Activated CD4-positive, alpha-beta T cell treated with anti-CD3 and anti-CD28 coated beads for 36 hours (primary cell): ENCODE data around the gene TRAF3IP3. TPM values are rescaled to one million over a fixed set of nuclear protein-coding genes. Genes with fewer than 3 reads are reported as not detected.

Source experiments
- ATAC-seq: fragments of 200-7000 bp; cut with Tn5 transposase; one replicate; pipeline ENCODE4 v1.10.0; 2021; ENCODE audit warnings: mild to moderate bottlenecking, moderate library complexity
- CTCF ChIA-PET: fragments of 350-600 bp; sonication (Branson Sonifier 250); formaldehyde crosslinking; loops from one replicate; lab custom pipeline; 2021; ENCODE audit warnings: antibody characterized with exemption; lab: Charles Lee
- POLR2A ChIA-PET: fragments of 350-600 bp; sonication (Branson Sonifier 250); formaldehyde crosslinking; loops from one replicate; lab custom pipeline; 2021; ENCODE audit warnings: antibody characterized with exemption, inconsistent platforms; lab: Charles Lee
- DNase-seq: peaks from one replicate; pipeline ENCODE4 v3.0.0-alpha.2; 2020
- H3K27ac Mint-ChIP-seq: one replicate; pipeline ENCODE4 v1.8.0; 2021; ENCODE audit warnings: mixed read lengths
- H3K27me3 Mint-ChIP-seq: one replicate; pipeline ENCODE4 v1.8.0; 2021; ENCODE audit warnings: mixed read lengths
- H3K36me3 Mint-ChIP-seq: one replicate; pipeline ENCODE4 v1.8.0; 2021; ENCODE audit warnings: low read depth, mixed read lengths
- H3K4me1 Mint-ChIP-seq: one replicate; pipeline ENCODE4 v1.8.0; 2021; ENCODE audit warnings: mixed read lengths
- H3K4me3 Mint-ChIP-seq: one replicate; pipeline ENCODE4 v1.8.0; 2021; ENCODE audit warnings: mild to moderate bottlenecking, moderate library complexity, mixed read lengths
- H3K9me3 Mint-ChIP-seq: one replicate; pipeline ENCODE4 v1.8.0; 2021; ENCODE audit warnings: low read depth, mixed read lengths
- intact Hi-C, 2 experiments: fragments of 100-400 bp; cut with DNase I in 1 of 2; cut with micrococcal nuclease in 1 of 2; formaldehyde crosslinking; loops; one replicate each; pipeline versions ENCODE4 v1.14.2 to v1.15.1; 2022 to 2024; cut with DNase I, micrococcal nuclease
- total RNA-seq, 2 experiments: library from RNA; stranded (reverse); gene quantifications; one replicate each; pipeline ENCODE4 v1.2.3, GENCODE V29; 2021

The TRAF3IP3 gene
- total RNA-seq, 2 experiments from 2014 or later, result 136 to 138 TPM

GRCh38 chr1:209737118-209737505 is 18.7 kb upstream of the TRAF3IP3 start:
- intact Hi-C loops, result no loop called here
- H3K9me3 Mint-ChIP-seq, result no peaks in the 10 kb centered on the region

GRCh38 chr1:209738270-209738669 is 17.6 kb upstream of the TRAF3IP3 start:
- H3K36me3 Mint-ChIP-seq, result peaks cover 3% of the 10 kb centered on the region
- ATAC-seq (no peak), DNase-seq (no peak)
- H3K9me3 Mint-ChIP-seq, result no peaks in the 10 kb centered on the region
- intact Hi-C loops, result no loop called here
- H3K4me1 Mint-ChIP-seq, result peaks cover 55% of the 10 kb centered on the region
- POLR2A ChIA-PET, result no interaction called here
- H3K4me3 Mint-ChIP-seq, result no peak overlapping the region
- H3K27me3 Mint-ChIP-seq, result no peaks in the 10 kb centered on the region
- no peak overlapping the region for H3K27ac Mint-ChIP-seq
- CTCF ChIA-PET, result interaction anchor here (3.3 to 3.4 kb wide), 2 partner anchors 11 to 13 kb away, joined by 18 to 23 read pairs; no protein-coding TSS in a partner anchor

More at GRCh38 chr1:209737118-209737505, 18.7 kb upstream of the TRAF3IP3 start:
- CTCF ChIA-PET, result interaction anchor here (0.5 to 3.4 kb wide), 17 partner anchors 9 to 169 kb away, joined by 3 to 29 read pairs (median 4); partner anchors contain the start of genes HSD11B1 and UTP25
- no peak for DNase-seq
- Mint-ChIP-seq H3K36me3 (peaks cover 3% of the 10 kb centered on the region), H3K27me3 (no peaks in the 10 kb centered on the region), H3K4me3 (no peak overlapping the region), H3K4me1 (peaks cover 50% of the 10 kb centered on the region), H3K27ac (peak overlapping the region; percentile 12)
- POLR2A ChIA-PET, result interaction anchor here (1.3 to 2.1 kb wide), 3 partner anchors 9 to 15 kb away, joined by 5 to 11 read pairs (median 5); no protein-coding TSS in a partner anchor
- ATAC-seq, result no peak

GRCh38 chr1:209741193-209741592 is 14.7 kb upstream of the TRAF3IP3 start:
- ATAC-seq (no peak), DNase-seq (no peak)
- no peaks in the 10 kb centered on the region for H3K27me3 Mint-ChIP-seq
- no peaks in the 10 kb centered on the region for H3K36me3 Mint-ChIP-seq
- H3K4me3 Mint-ChIP-seq, result no peak overlapping the region
- no peaks in the 10 kb centered on the region for H3K9me3 Mint-ChIP-seq
- ChIA-PET CTCF (interaction anchor here (1.5 kb wide), 1 partner anchor 16 kb away, joined by 6 read pairs; no protein-coding TSS in a partner anchor), POLR2A (no interaction called here)
- H3K27ac Mint-ChIP-seq, result no peak overlapping the region
- intact Hi-C loops, result no loop called here
- peaks cover 39% of the 10 kb centered on the region for H3K4me1 Mint-ChIP-seq

GRCh38 chr1:209741889-209742288 is 14.0 kb upstream of the TRAF3IP3 start:
- intact Hi-C loops, result no loop called here
- Mint-ChIP-seq H3K27ac (no peak overlapping the region), H3K4me1 (peaks cover 39% of the 10 kb centered on the region), H3K27me3 (no peaks in the 10 kb centered on the region), H3K36me3 (no peaks in the 10 kb centered on the region), H3K4me3 (no peak overlapping the region), H3K9me3 (no peaks in the 10 kb centered on the region)
- DNase-seq (no peak), ATAC-seq (no peak)
- CTCF ChIA-PET, result interaction anchor here (1.5 kb wide), 1 partner anchor 17 kb away, joined by 6 read pairs; no protein-coding TSS in a partner anchor
- POLR2A ChIA-PET, result no interaction called here

GRCh38 chr1:209742409-209743144 is 13.3 kb upstream of the TRAF3IP3 start:
- no peaks in the 10 kb centered on the region for H3K9me3 Mint-ChIP-seq
- no peaks in the 10 kb centered on the region for H3K27me3 Mint-ChIP-seq
- intact Hi-C loops, result no loop called here
- peak overlapping the region; percentile 71 for H3K27ac Mint-ChIP-seq
- peaks cover 41% of the 10 kb centered on the region for H3K4me1 Mint-ChIP-seq
- H3K36me3 Mint-ChIP-seq, result no peaks in the 10 kb centered on the region
- ATAC-seq (no peak), DNase-seq (no peak)
- ChIA-PET POLR2A (no interaction called here), CTCF (interaction anchor here (1.4 to 1.9 kb wide), 4 partner anchors 8 to 166 kb away, joined by 3 to 7 read pairs (median 6); no protein-coding TSS in a partner anchor)
- H3K4me3 Mint-ChIP-seq, result no peak overlapping the region

- H3K36me3 Mint-ChIP-seq, result no peaks in the 10 kb centered on the region
- ATAC-seq, result no peak
- POLR2A ChIA-PET, result no interaction called here
These were observed 12.7 kb upstream of the TRAF3IP3 start for GRCh38 chr1:209743145-209743482.

GRCh38 chr1:209746451-209747165 is 9.2 kb upstream of the TRAF3IP3 start:
- Mint-ChIP-seq H3K27me3 (no peaks in the 10 kb centered on the region), H3K36me3 (no peaks in the 10 kb centered on the region), H3K9me3 (no peaks in the 10 kb centered on the region), H3K4me3 (no peak overlapping the region), H3K4me1 (peaks cover 69% of the 10 kb centered on the region), H3K27ac (peak overlapping the region; percentile 92)
- ChIA-PET CTCF (interaction anchor here (0.7 to 4.1 kb wide), 11 partner anchors 9 to 177 kb away, joined by 3 to 29 read pairs (median 5); partner anchors contain the start of gene TRAF3IP3), POLR2A (no interaction called here)
- DNase-seq (no peak), ATAC-seq (no peak)
- intact Hi-C loops, result loop anchor here (1.0 to 5.0 kb wide), 12 partner anchors 22 to 177 kb away; partner anchors contain the start of genes G0S2 (in 2 of the 2), C1orf74 (in 1 of the 2) and LAMB3 (in 1 of the 2)

More at GRCh38 chr1:209743145-209743482, 12.7 kb upstream of the TRAF3IP3 start:
- Mint-ChIP-seq H3K4me3 (no peak overlapping the region), H3K9me3 (no peaks in the 10 kb centered on the region), H3K27ac (peak overlapping the region; percentile 71), H3K27me3 (no peaks in the 10 kb centered on the region), H3K4me1 (peaks cover 46% of the 10 kb centered on the region)
- CTCF ChIA-PET, result interaction anchor here (1.2 to 1.9 kb wide), 4 partner anchors 8 to 167 kb away, joined by 3 to 7 read pairs (median 4); no protein-coding TSS in a partner anchor
- no peak for DNase-seq
- intact Hi-C loops, result no loop called here

GRCh38 chr1:209747580-209748262 is 8.1 kb upstream of the TRAF3IP3 start:
- peak overlapping the region; percentile 92 for H3K27ac Mint-ChIP-seq

GRCh38 chr1:209748620-209749019 is 7.2 kb upstream of the TRAF3IP3 start:
- DNase-seq (peak; percentile 46), ATAC-seq (no peak)
- Mint-ChIP-seq H3K9me3 (no peaks in the 10 kb centered on the region), H3K27me3 (no peaks in the 10 kb centered on the region), H3K27ac (peak overlapping the region; percentile 92), H3K4me3 (no peak overlapping the region), H3K36me3 (no peaks in the 10 kb centered on the region), H3K4me1 (peaks cover 70% of the 10 kb centered on the region)
- ChIA-PET CTCF (interaction anchor here (0.6 to 6.7 kb wide), 44 partner anchors 8 to 235 kb away, joined by 3 to 75 read pairs (median 4); partner anchors contain the start of genes LAMB3, TRAF3IP3 and UTP25), POLR2A (interaction anchor here (1.3 kb wide), 2 partner anchors 20 to 36 kb away, joined by 3 read pairs; partner anchors contain the start of gene C1orf74)
- intact Hi-C loops, result loop anchor here (1.0 to 5.0 kb wide), 3 partner anchors 24 to 71 kb away; partner anchors contain the start of gene G0S2 (in 1 of the 2)

More at GRCh38 chr1:209747580-209748262, 8.1 kb upstream of the TRAF3IP3 start:
- CTCF ChIA-PET, result interaction anchor here (0.6 to 6.7 kb wide), 44 partner anchors 9 to 234 kb away, joined by 3 to 75 read pairs (median 4); partner anchors contain the start of genes LAMB3, TRAF3IP3 and UTP25
- Mint-ChIP-seq H3K27me3 (no peaks in the 10 kb centered on the region), H3K4me3 (peak overlapping the region; percentile 65), H3K4me1 (peaks cover 70% of the 10 kb centered on the region), H3K9me3 (no peaks in the 10 kb centered on the region), H3K36me3 (no peaks in the 10 kb centered on the region)
- intact Hi-C loops, result loop anchor here (1.0 to 5.0 kb wide), 12 partner anchors 23 to 178 kb away; partner anchors contain the start of genes G0S2 (in 2 of the 2), C1orf74 (in 1 of the 2) and LAMB3 (in 1 of the 2)
- ATAC-seq (peak; percentile 74), DNase-seq (peak; percentile 93)
- POLR2A ChIA-PET, result interaction anchor here (1.3 kb wide), 1 partner anchor 37 kb away, joined by 3 read pairs; the partner anchor contains the start of gene C1orf74

GRCh38 chr1:209749205-209749604 is 6.6 kb upstream of the TRAF3IP3 start:
- intact Hi-C loops, result loop anchor here in 1 of 2 experiments (5.0 kb wide), 2 partner anchors 37 to 72 kb away; partner anchors contain the start of gene G0S2
- Mint-ChIP-seq H3K27ac (peak overlapping the region; percentile 73), H3K27me3 (no peaks in the 10 kb centered on the region), H3K4me3 (no peak overlapping the region), H3K36me3 (no peaks in the 10 kb centered on the region), H3K4me1 (peaks cover 75% of the 10 kb centered on the region), H3K9me3 (no peaks in the 10 kb centered on the region)
- DNase-seq, result no peak
- ChIA-PET CTCF (interaction anchor here (0.6 to 6.7 kb wide), 27 partner anchors 8 to 183 kb away, joined by 3 to 75 read pairs (median 6); partner anchors contain the start of genes TRAF3IP3 and UTP25), POLR2A (interaction anchor here (1.3 kb wide), 2 partner anchors 19 to 35 kb away, joined by 3 read pairs; partner anchors contain the start of gene C1orf74)
- peak; percentile 5 for ATAC-seq
